HEK293 (cell line): ENCODE results near the gene CELSR1.
A peak's percentile ranks its signal among the peaks of the same experiment; 100 is the strongest.

Experiments
- ATF2 ChIP-seq: fragments of 450-650 bp; formaldehyde crosslinking; IDR thresholded peaks from 2 replicates; pipeline ENCODE4 v1.5.1; 2016; ENCODE audit warnings: missing biosample characterization, missing genetic modification characterization, low read depth
- BCL11A ChIP-seq: fragments of 450-650 bp; formaldehyde crosslinking; IDR thresholded peaks from 2 replicates; pipeline ENCODE4 v1.5.1; 2016; ENCODE audit warnings: low read depth, missing biosample characterization, missing genetic modification characterization
- FEZF1 ChIP-seq: fragments of 450-650 bp; formaldehyde crosslinking; IDR thresholded peaks from 2 replicates; pipeline ENCODE4 v1.5.1; 2016; ENCODE audit warnings: missing biosample characterization, missing genetic modification characterization
- HOXC10 ChIP-seq: sonication (generic); formaldehyde crosslinking; IDR thresholded peaks from 2 replicates; pipeline ENCODE4 v1.8.1; 2023; ENCODE audit warnings: mild to moderate bottlenecking, missing genetic modification reagents
- KLF10 ChIP-seq: fragments of 450-650 bp; IDR thresholded peaks from 2 replicates; pipeline ENCODE4 v1.5.1; 2018; ENCODE audit warnings: missing biosample characterization, mild to moderate bottlenecking, missing genetic modification characterization
- MEIS1 ChIP-seq: sonication (generic); formaldehyde crosslinking; IDR thresholded peaks from 2 replicates; pipeline ENCODE4 v1.8.1; 2022; ENCODE audit warnings: missing genetic modification reagents, mild to moderate bottlenecking, borderline replicate concordance
- PRDM2 ChIP-seq: fragments of 450-650 bp; formaldehyde crosslinking; IDR thresholded peaks from 2 replicates; pipeline ENCODE4 v1.5.1; 2016; ENCODE audit warnings: missing biosample characterization, missing genetic modification characterization, borderline replicate concordance
- RBAK ChIP-seq: fragments of 450-650 bp; formaldehyde crosslinking; IDR thresholded peaks from 2 replicates; pipeline ENCODE4 v1.5.1; 2016; ENCODE audit warnings: missing biosample characterization, missing genetic modification characterization
- SALL2 ChIP-seq: fragments of 450-650 bp; formaldehyde crosslinking; IDR thresholded peaks from 2 replicates; pipeline ENCODE4 v1.5.0; 2017; ENCODE audit warnings: missing biosample characterization, mild to moderate bottlenecking, missing genetic modification characterization, borderline replicate concordance
- TRIM28 ChIP-seq: IDR thresholded peaks from 2 replicates; pipeline ENCODE4 v1.6.1; 2011; ENCODE audit warnings: low read length, control low read depth, borderline replicate concordance
- WT1 ChIP-seq: fragments of 450-650 bp; formaldehyde crosslinking; IDR thresholded peaks from 2 replicates; pipeline ENCODE4 v1.5.1; 2016; ENCODE audit warnings: missing biosample characterization, missing genetic modification characterization
- ZBTB11 ChIP-seq: fragments of 450-650 bp; formaldehyde crosslinking; conservative IDR thresholded peaks from 2 replicates; pipeline ENCODE4 v1.5.1; 2016; ENCODE audit warnings: low read depth, missing biosample characterization, missing genetic modification characterization
- ZBTB26 ChIP-seq: fragments of 450-650 bp; formaldehyde crosslinking; optimal IDR thresholded peaks from 2 replicates; pipeline ENCODE3; 2016; ENCODE audit warnings: missing biosample characterization, mild to moderate bottlenecking, missing genetic modification characterization
- ZNF19 ChIP-seq: fragments of 450-650 bp; formaldehyde crosslinking; IDR thresholded peaks from 2 replicates; pipeline ENCODE4; 2016; ENCODE audit warnings: missing biosample characterization, missing genetic modification characterization, low read depth
- ZNF513 ChIP-seq: fragments of 450-650 bp; IDR thresholded peaks from 2 replicates; pipeline ENCODE4 v1.5.1; 2018; ENCODE audit warnings: missing biosample characterization, missing genetic modification characterization
- ZNF530 ChIP-seq: fragments of 450-650 bp; formaldehyde crosslinking; IDR thresholded peaks from 2 replicates; pipeline ENCODE4 v1.5.1; 2016; ENCODE audit warnings: low read depth, missing biosample characterization, missing genetic modification characterization
- ZNF558 ChIP-seq: fragments of 450-650 bp; formaldehyde crosslinking; IDR thresholded peaks from 2 replicates; pipeline ENCODE4 v1.5.1; 2016; ENCODE audit warnings: missing biosample characterization, missing genetic modification characterization
- ZNF600 ChIP-seq: fragments of 450-650 bp; formaldehyde crosslinking; IDR thresholded peaks from 2 replicates; pipeline ENCODE4 v1.5.1; 2016; ENCODE audit warnings: missing biosample characterization, missing genetic modification characterization
- ZNF621 ChIP-seq: fragments of 450-650 bp; formaldehyde crosslinking; IDR thresholded peaks from 2 replicates; pipeline ENCODE4 v1.5.1; 2017; ENCODE audit warnings: missing biosample characterization, missing genetic modification characterization
- ZNF664 ChIP-seq: fragments of 450-650 bp; formaldehyde crosslinking; IDR thresholded peaks from 2 replicates; pipeline ENCODE4 v1.5.1; 2016; ENCODE audit warnings: missing biosample characterization, missing genetic modification characterization
- ZNF677 ChIP-seq: fragments of 450-650 bp; IDR thresholded peaks from 2 replicates; pipeline ENCODE4 v1.5.0; 2018; ENCODE audit warnings: missing biosample characterization, mild to moderate bottlenecking, missing genetic modification characterization, moderate library complexity
- ZNF768 ChIP-seq: fragments of 450-650 bp; formaldehyde crosslinking; IDR thresholded peaks from 2 replicates; pipeline ENCODE4 v1.5.1; 2018; ENCODE audit warnings: missing biosample characterization, mild to moderate bottlenecking, missing genetic modification characterization
- ZNF792 ChIP-seq: fragments of 450-650 bp; formaldehyde crosslinking; IDR thresholded peaks from 2 replicates; pipeline ENCODE4 v1.5.1; 2016; ENCODE audit warnings: missing biosample characterization, missing genetic modification characterization
- ZXDB ChIP-seq: fragments of 450-650 bp; formaldehyde crosslinking; IDR thresholded peaks from 2 replicates; pipeline ENCODE4 v1.5.1; 2016; ENCODE audit warnings: missing biosample characterization, missing genetic modification characterization

The CELSR1 gene

GRCh38 chr22:46335201-46336118 lies 202.0 kb downstream of the CELSR1 start, which contains the start of gene TRMU (continued):
- TF ChIP-seq ZBTB11 = peak; percentile 99
- no peak for TF ChIP-seq ZNF621 (tag by site-specific recombination)
- no peak for TF ChIP-seq ZNF19 (tag by site-specific recombination)
- no peak for TF ChIP-seq ATF2 (tag by site-specific recombination)
- TF ChIP-seq MEIS1 (CRISPR knock-in tag) = no peak
- TF ChIP-seq ZNF558 (tag by site-specific recombination) = no peak
- TF ChIP-seq ZNF530 = no peak
- TF ChIP-seq BCL11A (tag by site-specific recombination) = no peak
- no peak for TF ChIP-seq TRIM28
- TF ChIP-seq ZNF664 (tag by site-specific recombination) = no peak
- TF ChIP-seq ZNF768 (tag by site-specific recombination) = no peak
- 0 out of 2 replicates have a peak, but pooled peaks have one; percentile 18 for TF ChIP-seq FEZF1
- peak; percentile 47; the same call in 1 of the 2 replicates for TF ChIP-seq KLF10 (tag by site-specific recombination)
- peak; percentile 98 for TF ChIP-seq ZBTB26 (tag by site-specific recombination)
- TF ChIP-seq ZXDB (tag by site-specific recombination) = peak; percentile 89
- no peak for TF ChIP-seq ZNF792 (tag by site-specific recombination)
- TF ChIP-seq PRDM2 = no peak
- no peak for TF ChIP-seq WT1 (tag by site-specific recombination)
- TF ChIP-seq SALL2 (tag by site-specific recombination) = no peak
- no peak for TF ChIP-seq ZNF600 (tag by site-specific recombination)
- TF ChIP-seq ZNF677 (tag by site-specific recombination) = no peak
- TF ChIP-seq ZNF513 (tag by site-specific recombination) = no peak
- TF ChIP-seq RBAK (tag by site-specific recombination) = no peak
- 0 out of 2 replicates have a peak, but pooled peaks have one; percentile 56 for TF ChIP-seq HOXC10 (CRISPR knock-in tag)
